Measurements from ENCODE around the gene TNXB.
"Not testable (repeated sequence)": the region's sequence is repeated elsewhere in the genome, so short reads cannot be mapped to it uniquely, and the experiment has no call there.

The TNXB gene

DNA sequence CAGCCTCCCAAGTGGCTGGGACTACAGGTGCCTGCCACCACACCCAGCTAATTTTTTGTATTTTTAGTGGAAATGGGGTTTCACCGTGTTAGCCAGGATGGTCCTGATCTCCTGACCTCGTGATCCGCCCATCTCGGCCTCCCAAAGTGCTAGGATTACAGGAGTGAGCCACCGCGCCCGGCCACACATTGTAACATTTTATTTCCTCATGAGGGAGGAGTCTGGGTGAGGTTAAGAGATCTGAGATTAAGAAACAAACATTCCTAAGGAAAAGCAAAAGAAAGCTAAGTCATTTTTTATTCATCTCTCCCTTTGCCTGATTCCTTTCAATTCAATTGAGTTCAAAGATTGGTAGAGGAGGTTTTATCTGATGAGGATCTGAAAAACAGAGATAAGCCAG is 35.1 kb upstream of the TNXB start:
- DNase-seq = not testable (repeated sequence)

- no peak for DNase-seq
Observed at GRCh38 chr6:32140420-32141046, 31.4 kb upstream of the TNXB start.

GRCh38 chr6:32139590-32139989 is 30.5 kb upstream of the TNXB start:
- no peak for DNase-seq

DNA sequence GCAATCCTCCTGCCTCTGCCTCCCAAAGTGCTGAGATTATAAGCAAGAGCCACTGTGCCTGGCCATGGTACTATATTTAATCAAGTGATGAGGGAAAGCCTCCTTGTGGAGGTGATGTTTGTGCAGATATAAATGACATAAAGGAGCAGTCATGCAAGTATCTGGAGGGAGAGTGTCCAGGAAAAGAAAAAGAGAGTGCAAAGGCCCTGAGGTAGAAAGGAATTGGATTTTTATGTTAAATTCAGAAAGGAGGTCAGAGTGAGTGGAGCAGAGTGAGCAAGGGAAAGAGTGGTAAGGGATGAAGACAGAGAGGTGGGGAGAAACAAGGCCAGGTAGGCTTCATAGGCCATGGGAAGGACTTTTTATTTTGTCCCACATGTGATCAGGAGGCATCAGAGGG is 28.3 kb upstream of the TNXB start:
- DNase-seq = no peak

GRCh38 chr6:32133786-32134185 is 24.6 kb upstream of the TNXB start:
- DNase-seq = no peak

DNA sequence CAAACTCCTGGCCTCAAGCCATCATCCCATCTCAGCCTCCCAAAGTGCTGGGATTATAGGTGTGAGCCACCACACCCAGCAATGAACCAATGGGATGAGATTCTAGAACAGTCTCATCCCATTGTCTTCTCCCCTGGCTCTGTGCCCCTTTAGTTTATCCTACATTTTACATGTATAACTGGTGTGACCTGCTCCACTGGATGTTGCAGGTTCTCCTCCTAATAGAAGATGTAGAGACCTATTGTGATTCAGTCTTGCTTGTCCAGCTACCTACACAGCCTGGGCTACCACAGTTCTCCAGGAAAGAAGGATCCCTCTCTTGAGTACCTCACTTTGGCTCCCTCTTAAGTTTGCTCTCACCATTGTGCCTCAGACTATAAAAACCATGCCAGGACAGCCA is 23.0 kb upstream of the TNXB start:
- DNase-seq = no peak

- no peak for DNase-seq
Observed at GRCh38 chr6:32131439-32131948, 22.4 kb upstream of the TNXB start.

- DNase-seq = no peak
Observed at GRCh38 chr6:32129297-32130088, 20.4 kb upstream of the TNXB start.

DNA sequence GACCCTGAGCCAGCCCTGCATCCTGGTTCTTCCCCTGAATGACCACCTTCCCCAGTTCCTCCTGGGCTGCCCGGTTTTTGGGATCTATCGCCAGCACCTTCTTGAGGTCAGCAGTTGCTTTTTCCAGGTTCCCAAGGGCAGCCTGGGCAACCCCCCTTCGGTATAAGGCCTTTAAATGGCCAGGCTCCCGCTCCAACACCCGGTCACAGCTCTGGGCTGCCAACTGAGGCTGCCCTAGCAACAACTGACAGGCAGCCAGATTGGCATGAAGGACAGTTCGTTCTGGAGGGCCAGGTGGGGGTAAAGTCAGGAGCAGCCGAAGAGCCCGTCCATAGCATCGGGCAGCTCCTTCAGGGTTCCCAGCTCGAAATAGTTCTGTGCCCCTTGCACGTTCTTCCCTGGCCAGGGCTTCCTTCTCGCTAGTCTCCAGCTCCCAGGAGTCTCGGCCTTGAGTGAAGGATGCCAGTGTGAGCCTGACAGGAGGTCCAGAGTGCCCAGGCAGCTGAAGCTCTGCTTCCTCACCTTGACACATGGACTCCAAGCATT is 19.7 kb upstream of the TNXB start:
- DNase-seq = no peak

DNA sequence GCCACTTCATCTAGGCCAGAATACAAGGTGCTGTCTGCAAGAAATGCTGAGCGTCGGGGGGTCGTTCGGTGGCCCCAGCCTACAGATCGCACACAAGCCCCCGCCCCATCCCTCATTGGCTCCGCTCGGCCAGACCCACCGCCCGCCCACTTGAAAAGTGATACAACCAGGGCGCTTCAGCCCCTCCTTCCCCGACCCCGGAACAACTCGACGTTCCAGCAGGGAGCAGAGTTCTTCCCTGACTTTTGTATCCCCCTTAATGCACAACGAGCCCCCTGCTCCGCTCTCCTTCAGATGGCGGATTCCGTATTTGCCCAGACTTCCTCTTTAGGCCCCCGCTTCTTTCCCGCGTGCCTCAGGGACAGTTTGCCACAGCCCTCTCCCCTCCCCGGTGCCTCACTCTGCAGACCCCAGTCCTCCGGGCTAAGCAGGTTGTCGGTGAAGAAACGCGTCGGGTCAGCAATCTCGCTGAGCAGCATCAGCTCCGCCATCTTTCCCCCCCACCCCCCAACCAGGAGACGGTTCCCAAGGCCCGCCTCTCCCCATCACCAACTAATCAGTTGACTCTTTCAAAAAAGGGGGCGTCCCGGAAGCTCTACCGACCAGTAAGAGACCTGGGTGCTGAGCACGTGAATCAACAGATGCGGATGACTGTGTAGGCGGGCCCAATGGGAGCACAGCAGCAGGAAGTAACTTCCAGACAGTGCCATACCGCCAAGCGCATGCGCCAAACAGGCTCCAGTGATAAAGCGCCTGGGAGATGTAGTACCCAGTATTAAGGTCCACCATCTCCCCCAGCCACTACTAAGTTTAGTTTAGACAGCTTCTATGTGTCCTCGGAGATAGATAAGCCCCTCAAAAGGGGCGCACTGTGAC is 18.8 kb upstream of the TNXB start, which contains the start of gene ATF6B:
Gene ATF6B, minus strand, starts transcription at position 530 of the 876 bp plus-strand sequence. Its CDS starts 39 bp downstream, at position 491.
- peak; percentile 99 to 100 for DNase-seq

DNA sequence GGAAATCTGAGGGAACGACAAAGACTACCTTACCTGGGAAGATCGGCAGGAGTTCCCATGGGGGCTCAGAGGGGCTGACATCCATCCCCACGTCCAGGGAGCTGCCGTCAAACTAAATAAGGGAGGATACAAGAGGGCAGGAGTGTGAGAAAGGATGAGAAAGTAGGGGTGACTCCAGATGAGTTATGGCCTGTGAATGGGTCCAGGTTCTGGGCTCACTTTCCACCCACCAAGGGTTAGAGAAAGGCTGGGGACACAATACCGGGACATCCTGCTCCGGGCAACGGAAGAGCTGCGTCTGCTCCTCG is 18.2 kb upstream of the TNXB start:
- DNase-seq = no peak

DNA sequence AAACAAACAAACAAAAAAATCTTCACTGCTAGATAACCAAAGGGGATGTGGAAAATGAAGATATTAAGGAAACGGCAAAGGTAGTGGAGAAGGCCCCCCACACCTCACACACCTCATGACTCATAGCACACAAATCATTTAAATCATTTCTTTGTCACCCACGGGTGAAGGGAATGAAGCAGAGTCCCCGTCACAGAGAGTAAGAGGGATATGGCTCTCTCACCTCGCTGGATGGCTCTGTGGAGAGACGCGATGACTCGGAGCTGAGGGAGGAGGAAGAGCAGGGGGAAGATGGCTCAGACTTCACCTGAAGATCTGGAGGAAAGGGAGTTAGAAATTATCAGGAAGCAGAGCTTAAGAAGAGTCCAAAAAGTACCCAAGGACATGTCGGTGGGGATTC is 17.7 kb upstream of the TNXB start:
- no peak for DNase-seq

GRCh38 chr6:32123681-32124080 is 14.5 kb upstream of the TNXB start:
- DNase-seq = no peak

DNA sequence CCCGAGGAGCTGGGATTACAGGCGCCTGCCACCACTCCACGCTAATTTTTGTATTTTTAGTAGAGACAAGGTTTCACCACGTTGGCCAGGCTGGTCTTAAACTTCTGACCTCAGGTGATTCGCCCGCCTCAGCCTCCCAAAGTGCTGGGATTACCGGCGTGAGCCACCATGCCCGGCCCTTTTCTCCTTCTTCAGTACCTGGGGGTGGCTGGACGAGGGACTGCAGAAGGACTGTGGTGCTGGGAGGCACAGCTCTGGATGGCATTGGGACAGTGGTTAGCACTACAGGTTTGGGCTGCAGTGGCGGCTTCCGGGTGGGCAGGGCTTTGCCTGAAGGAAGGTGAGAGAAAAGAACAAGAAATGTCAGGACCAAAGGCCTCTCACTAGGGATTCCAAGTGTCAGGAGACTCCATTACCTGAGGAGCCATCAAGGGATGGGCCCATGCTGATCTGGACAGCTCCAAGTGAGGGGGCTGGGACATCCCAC is 11.5 kb upstream of the TNXB start:
- no peak for DNase-seq

- DNase-seq = peak; percentile 71 to 76
Observed at GRCh38 chr6:32118782-32119628, 9.9 kb upstream of the TNXB start.

GRCh38 chr6:32117461-32117860 is 8.3 kb upstream of the TNXB start:
- no peak for DNase-seq

DNA sequence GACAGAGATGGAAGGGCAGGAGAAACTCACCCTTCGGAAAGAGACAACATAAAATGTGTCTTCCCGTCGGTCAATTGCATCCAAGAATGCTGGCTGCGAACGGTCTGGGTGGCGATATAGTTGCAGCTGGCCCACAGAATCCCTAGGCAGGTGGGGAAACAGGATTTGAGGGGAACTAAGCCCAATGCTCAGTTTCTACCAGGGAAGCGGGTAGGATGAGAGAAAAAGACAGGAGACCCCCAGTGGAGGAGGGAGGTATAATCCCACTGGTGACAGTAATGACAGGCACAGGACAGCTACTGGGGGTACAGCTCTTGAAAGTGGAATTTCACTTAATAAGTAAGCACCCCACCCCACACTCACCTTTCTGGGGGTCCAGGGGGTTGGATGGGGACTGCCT is 7.5 kb upstream of the TNXB start:
- no peak for DNase-seq

DNA sequence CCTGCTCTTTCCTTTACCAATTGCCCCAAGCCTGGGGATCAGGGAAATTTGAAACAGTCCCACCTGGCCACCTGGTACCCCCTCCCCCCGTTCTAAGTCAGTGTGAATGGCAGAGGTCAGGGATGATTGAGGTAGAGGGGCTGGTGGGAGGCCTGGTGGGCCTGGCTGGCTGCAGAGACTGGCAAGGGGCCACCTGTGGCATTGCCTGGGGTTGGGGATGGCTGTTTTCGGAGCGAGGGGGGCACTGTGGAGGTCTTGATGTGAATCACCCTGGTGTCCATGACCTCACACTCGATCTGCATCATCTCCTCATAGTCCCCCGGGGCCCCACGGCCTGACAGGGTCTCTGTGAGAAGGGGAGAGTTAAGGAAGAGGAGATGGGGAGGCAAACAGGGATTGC is 6.5 kb upstream of the TNXB start:
- no peak for DNase-seq

GRCh38 chr6:32114796-32115195 is 5.7 kb upstream of the TNXB start:
- DNase-seq = no peak

DNA sequence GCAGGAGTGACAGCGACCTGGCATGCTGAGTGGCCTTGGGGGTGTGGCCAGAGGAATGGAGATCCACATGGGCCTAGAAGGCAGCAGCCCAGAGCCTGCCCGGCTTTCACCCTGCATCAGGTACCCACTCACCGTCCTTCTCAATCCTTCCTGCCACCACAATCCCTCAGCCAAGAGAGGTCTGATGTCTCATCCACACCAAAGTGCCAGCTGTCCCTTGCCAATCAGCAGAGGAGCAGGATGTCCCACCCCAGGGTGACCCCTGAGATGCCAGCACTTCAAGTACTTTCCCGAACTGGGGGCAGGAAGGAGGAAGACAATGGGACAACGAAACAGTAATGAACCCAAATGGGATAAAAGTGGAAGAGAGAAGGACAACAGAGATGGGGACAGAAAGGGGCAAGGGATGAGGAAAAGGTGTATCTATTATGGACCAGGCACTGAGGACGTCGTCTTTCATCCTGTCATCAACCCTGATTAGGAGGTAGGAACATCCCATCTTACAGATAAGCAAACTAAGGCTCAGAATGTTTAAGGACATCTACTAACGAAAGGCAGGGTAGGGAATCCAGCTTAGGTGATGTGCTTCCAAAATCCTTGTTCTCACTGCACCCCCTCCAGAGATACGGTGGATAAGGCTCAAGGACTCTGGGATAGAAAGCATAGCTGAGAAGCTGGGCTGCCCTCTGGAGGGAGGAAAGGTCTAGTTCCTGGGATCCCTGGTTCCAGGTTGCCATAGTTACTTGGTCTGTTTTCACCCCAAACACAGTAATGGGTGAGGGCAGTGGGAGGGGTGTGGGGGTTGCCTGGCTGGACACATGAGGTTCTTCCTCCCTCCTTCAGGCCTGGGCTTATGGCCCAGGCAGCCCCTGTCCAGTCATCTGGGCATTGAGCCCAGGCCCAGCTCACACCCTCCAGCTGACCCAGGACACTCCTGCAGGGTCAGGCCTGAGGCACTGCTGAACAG is 4.5 kb upstream of the TNXB start:
- peak in 1 of 2 donors; percentile 14 for DNase-seq

Measured in CD4-positive, alpha-beta T cell treated with Interleukin-4 for 1 hour (primary cell).